Esophagus squamous epithelium (tissue), 4 donors: Measurements from ENCODE around the gene COA8.

Source experiments
- POLR2A ChIP-seq, 4 donors: fragments of 450-650 bp; IDR thresholded peaks; one replicate each; pipeline ENCODE4 v1.6.1; 2017; ENCODE audit warnings: antibody characterized with exemption in 4 of 4, mild to moderate bottlenecking in 4 of 4, moderate library complexity in 3 of 4
- TF ChIP-seq, protein P1 (sequence below), 6 experiments: fragments of 450-650 bp in 4 of 6; fragments of 200-600 bp in 2 of 6; sonication (generic) in 2 of 6; IDR thresholded peaks; one replicate each; pipeline ENCODE4 v1.5.1; 2016 to 2019; ENCODE audit warnings: antibody characterized with exemption in 6 of 6, mild to moderate bottlenecking in 4 of 6, moderate library complexity in 4 of 6

DNA sequence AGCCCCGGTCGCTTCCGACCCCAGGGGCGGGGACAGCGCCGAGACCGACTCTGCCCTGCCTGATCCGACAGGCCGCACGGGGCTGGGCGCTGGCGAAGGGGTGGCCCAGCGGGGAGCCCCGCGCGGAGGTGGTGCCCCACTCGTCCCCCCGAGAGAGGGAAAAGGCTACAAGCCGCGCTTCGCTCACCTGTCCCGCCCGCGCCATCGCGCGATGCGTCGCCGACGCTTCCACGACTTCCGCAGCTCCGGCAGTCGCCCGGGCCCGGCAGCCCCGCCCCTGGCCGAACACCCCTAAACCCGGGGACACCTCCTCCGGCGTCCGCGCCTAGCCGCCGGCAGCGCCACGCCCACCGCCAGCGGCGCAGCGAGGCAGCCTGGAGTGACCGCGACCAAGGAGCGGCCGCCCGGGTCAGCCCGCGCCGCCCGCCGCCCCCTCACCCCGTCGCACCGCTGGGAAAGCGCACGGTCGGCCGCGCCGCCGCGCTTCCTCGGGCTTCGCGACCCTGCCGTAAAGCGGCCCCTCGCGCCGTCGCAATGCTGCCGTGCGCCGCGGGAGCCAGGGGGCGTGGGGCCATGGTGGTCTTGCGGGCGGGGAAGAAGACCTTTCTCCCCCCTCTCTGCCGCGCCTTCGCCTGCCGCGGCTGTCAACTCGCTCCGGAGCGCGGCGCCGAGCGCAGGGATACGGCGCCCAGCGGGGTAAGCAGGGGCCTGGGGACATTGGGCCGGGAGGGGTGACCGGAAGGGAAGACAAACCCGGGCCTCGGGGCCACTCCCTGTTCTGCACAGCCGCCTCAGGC is at the start of gene COA8, which contains the start of gene BAG5:
- TF ChIP-seq, protein P1, sequence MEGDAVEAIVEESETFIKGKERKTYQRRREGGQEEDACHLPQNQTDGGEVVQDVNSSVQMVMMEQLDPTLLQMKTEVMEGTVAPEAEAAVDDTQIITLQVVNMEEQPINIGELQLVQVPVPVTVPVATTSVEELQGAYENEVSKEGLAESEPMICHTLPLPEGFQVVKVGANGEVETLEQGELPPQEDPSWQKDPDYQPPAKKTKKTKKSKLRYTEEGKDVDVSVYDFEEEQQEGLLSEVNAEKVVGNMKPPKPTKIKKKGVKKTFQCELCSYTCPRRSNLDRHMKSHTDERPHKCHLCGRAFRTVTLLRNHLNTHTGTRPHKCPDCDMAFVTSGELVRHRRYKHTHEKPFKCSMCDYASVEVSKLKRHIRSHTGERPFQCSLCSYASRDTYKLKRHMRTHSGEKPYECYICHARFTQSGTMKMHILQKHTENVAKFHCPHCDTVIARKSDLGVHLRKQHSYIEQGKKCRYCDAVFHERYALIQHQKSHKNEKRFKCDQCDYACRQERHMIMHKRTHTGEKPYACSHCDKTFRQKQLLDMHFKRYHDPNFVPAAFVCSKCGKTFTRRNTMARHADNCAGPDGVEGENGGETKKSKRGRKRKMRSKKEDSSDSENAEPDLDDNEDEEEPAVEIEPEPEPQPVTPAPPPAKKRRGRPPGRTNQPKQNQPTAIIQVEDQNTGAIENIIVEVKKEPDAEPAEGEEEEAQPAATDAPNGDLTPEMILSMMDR (IDR thresholded peaks at IDR 0.05) = peak in 3 of 6 experiments; percentile 17 to 51 (median 37)
- peak in 3 of 4 donors; percentile 14 to 90 (median 81) for TF ChIP-seq POLR2A (IDR thresholded peaks at IDR 0.05)
